ENCODE results near the gene NR2F2. TPM values are rescaled to one million over a fixed set of nuclear protein-coding genes. Genes with fewer than 3 reads are reported as not detected.

Gene NR2F2
- total and polyA plus RNA-seq, 2 of the 13 experiments (the other 11 are each of a cell fraction or from before 2014, with no cell fraction given): 3.5 to 4.7 TPM

- Histone ChIP-seq H3K4me3 (replicated peaks in 1 of 3; ENCODE audit: insufficient read depth in 1 of 3, low read depth in 2 of 3, low read length in 3 of 3) (no peak overlapping the region), H4K20me1 (ENCODE audit: insufficient read depth, low read length) (no peaks in the 10 kb centered on the region), H3K9ac (ENCODE audit: insufficient read depth, low read depth, low read length) (no peak overlapping the region), H3K36me3 (replicated peaks in 1 of 2; ENCODE audit: control insufficient read depth in 1 of 2, insufficient read depth in 2 of 2, low read length in 2 of 2) (no peaks in the 10 kb centered on the region), H3K27ac (ENCODE audit: extremely low read length, insufficient read depth, low read length) (no peak overlapping the region), H3K79me2 (ENCODE audit: insufficient read depth, low read length) (no peaks in the 10 kb centered on the region), H3K9me3 (ENCODE audit: low read length) (peaks cover 15% of the 10 kb centered on the region), H3K27me3 (ENCODE audit: control insufficient read depth in 1 of 2, insufficient read depth in 2 of 2, low read length in 2 of 2) (no peaks in the 10 kb centered on the region), H3K4me2 (ENCODE audit: low read depth, low read length) (no peak overlapping the region), H2AFZ (ENCODE audit: low read length) (no peak overlapping the region), H3K4me1 (ENCODE audit: insufficient read depth, low read length) (no peaks in the 10 kb centered on the region)
- no peak for ATAC-seq
- 92% methylated on average over 5 of the region's 5 CpGs for WGBS (ENCODE audit: low lambda C conversion rate)
- POLR2A ChIA-PET: no interaction called here
- DNase-seq (ENCODE audit: low spot score): no peak
- in situ Hi-C loops (cut with HindIII; ENCODE audit: extremely low pct_ligation_motif_present, low pct_unique_long_range_greater_than_20kb): no loop called here
- BruUV-seq (replicated peaks): no TSS peak
- no peak for TF ChIP-seq ZSCAN9 (CRISPR knock-in tag; IDR thresholded peaks at IDR 0.05; ENCODE audit: borderline replicate concordance)
- no peak for TF ChIP-seq HNF1B (CRISPR knock-in tag; IDR thresholded peaks at IDR 0.05)
- TF ChIP-seq, protein P1, sequence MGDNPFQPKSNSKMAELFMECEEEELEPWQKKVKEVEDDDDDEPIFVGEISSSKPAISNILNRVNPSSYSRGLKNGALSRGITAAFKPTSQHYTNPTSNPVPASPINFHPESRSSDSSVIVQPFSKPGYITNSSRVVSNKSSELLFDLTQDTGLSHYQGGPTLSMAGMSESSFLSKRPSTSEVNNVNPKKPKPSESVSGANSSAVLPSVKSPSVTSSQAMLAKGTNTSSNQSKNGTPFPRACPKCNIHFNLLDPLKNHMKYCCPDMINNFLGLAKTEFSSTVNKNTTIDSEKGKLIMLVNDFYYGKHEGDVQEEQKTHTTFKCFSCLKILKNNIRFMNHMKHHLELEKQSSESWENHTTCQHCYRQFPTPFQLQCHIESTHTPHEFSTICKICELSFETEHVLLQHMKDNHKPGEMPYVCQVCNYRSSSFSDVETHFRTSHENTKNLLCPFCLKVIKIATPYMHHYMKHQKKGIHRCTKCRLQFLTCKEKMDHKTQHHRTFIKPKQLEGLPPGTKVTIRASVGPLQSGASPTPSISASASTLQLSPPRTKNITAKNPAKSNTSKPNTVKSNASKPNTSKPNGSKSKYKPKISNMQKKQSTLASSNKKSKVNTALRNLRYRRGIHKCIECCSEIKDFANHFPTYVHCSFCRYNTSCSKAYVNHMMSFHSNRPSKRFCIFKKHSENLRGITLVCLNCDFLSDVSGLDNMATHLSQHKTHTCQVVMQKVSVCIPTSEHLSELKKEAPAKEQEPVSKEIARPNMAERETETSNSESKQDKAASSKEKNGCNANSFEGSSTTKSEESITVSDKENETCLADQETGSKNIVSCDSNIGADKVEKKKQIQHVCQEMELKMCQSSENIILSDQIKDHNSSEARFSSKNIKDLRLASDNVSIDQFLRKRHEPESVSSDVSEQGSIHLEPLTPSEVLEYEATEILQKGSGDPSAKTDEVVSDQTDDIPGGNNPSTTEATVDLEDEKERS (CRISPR knock-in tag; IDR thresholded peaks at IDR 0.05): no peak
- FAIRE-seq: no peak
- intact Hi-C loops (cut with micrococcal nuclease; ENCODE audit: unreplicated experiment): no loop called here
- CTCF ChIA-PET (ENCODE audit: low intra/inter-chr PET ratio, low total read pairs): no interaction called here
These were observed 29.7 kb upstream of the NR2F2 start for GRCh38 chr15:96300836-96301235.
